Measurements from ENCODE around the gene EHMT1.

EHMT1 gene

DNA sequence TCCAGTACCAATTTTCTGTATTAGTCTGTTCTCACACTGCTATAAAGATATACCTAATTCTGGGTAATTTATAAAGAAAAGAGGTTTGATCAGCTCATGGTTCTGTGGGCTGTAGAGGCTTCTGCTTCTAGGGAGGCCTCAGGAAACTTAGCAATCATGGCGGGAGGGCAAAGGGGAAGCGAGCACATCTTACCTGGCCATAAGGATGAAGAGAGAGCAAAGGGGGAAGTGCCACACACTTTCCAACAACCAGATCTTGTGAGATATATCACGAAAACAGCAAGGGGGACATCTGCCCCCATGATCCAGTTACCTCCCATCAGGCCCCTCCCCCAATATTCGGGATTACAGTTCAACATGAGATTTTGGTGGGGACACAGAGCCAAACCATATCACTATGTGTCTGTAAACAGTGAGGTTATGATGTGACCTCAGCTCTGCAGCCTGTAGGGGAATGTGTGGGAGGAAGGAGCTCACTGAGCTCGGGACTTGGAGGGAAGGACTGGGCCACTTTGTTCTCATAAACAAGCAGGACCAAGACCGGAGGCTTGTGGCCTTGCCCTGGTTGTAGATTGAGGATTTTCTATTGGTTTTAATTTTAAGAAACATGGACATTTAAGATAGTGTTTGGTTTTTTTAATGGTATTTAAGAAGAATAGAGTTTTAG, 85.2 kb downstream of the EHMT1 start:
- Histone ChIP-seq H3K27ac (ENCODE audit: low read length) (no peak overlapping the region), H3F3A (ENCODE audit: insufficient read depth, low read length) (no peaks in the 10 kb centered on the region), H3K9ac (ENCODE audit: low read length) (no peak overlapping the region), H3K36me3 (replicated peaks; ENCODE audit: insufficient read depth, low read length) (no peaks in the 10 kb centered on the region), H2AFZ (ENCODE audit: low read length) (no peak overlapping the region), H4K20me1 (ENCODE audit: insufficient read depth, low read length) (peaks cover 8% of the 10 kb centered on the region; the same call in 1 of the 2 replicates), H3K9me3 (replicated peaks; ENCODE audit: insufficient read depth, low read length) (no peaks in the 10 kb centered on the region), H3K4me2 (ENCODE audit: low read depth, low read length) (no peak overlapping the region), H3K79me2 (ENCODE audit: low read length) (peaks cover 84% of the 10 kb centered on the region), H3K4me1 (ENCODE audit: low read length) (no peaks in the 10 kb centered on the region), H3K27me3 (replicated peaks; ENCODE audit: insufficient read depth, low read length) (no peaks in the 10 kb centered on the region), H3K4me3 (ENCODE audit: low read length) (no peak overlapping the region), H3K9me2 (replicated peaks; ENCODE audit: insufficient read depth, low read length) (no peaks in the 10 kb centered on the region)
- TF ChIP-seq, protein P1, sequence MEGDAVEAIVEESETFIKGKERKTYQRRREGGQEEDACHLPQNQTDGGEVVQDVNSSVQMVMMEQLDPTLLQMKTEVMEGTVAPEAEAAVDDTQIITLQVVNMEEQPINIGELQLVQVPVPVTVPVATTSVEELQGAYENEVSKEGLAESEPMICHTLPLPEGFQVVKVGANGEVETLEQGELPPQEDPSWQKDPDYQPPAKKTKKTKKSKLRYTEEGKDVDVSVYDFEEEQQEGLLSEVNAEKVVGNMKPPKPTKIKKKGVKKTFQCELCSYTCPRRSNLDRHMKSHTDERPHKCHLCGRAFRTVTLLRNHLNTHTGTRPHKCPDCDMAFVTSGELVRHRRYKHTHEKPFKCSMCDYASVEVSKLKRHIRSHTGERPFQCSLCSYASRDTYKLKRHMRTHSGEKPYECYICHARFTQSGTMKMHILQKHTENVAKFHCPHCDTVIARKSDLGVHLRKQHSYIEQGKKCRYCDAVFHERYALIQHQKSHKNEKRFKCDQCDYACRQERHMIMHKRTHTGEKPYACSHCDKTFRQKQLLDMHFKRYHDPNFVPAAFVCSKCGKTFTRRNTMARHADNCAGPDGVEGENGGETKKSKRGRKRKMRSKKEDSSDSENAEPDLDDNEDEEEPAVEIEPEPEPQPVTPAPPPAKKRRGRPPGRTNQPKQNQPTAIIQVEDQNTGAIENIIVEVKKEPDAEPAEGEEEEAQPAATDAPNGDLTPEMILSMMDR (IDR thresholded peaks at IDR 0.05; ENCODE audit: low read length): no peak
- TF ChIP-seq EZH2phosphoT487 (IDR thresholded peaks at IDR 0.05; ENCODE audit: low read length): no peak
- TF ChIP-seq EZH2 (optimal IDR thresholded peaks at IDR 0.05; ENCODE audit: low read depth, low read length): no peak
- DNase-seq: no peak

DNA sequence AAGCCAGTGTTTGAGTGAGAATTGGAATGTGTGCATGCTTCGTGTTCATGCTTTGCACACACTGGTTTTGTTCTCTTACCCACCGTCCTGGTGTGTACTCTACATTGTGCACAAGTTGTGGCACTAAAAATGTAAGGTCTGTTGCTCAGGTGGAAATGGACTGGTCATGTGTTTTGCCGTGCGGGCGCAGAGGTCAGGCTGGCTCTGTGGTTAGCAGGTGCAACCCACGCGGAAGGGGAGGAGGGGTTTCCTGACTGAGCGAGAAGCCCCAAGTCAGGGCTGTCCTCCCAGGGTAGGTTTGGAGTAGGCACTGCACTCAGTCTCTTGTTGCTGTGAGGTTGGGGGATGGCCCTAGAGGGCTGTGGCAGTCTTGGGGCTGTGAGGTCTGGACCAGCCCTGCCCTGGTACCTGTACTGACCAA, 86.6 kb downstream of the EHMT1 start:
- DNase-seq: no peak
- Histone ChIP-seq H3K79me2 (ENCODE audit: low read length) (peaks cover 84% of the 10 kb centered on the region), H3K9me3 (replicated peaks; ENCODE audit: insufficient read depth, low read length) (no peaks in the 10 kb centered on the region), H3K27me3 (replicated peaks; ENCODE audit: insufficient read depth, low read length) (no peaks in the 10 kb centered on the region), H4K20me1 (ENCODE audit: insufficient read depth, low read length) (peaks cover 8% of the 10 kb centered on the region; the same call in 1 of the 2 replicates), H3K4me2 (ENCODE audit: low read depth, low read length) (no peak overlapping the region), H3K9me2 (replicated peaks; ENCODE audit: insufficient read depth, low read length) (no peaks in the 10 kb centered on the region), H3F3A (ENCODE audit: insufficient read depth, low read length) (no peaks in the 10 kb centered on the region), H2AFZ (ENCODE audit: low read length) (no peak overlapping the region), H3K4me1 (ENCODE audit: low read length) (no peaks in the 10 kb centered on the region), H3K9ac (ENCODE audit: low read length) (no peak overlapping the region), H3K27ac (ENCODE audit: low read length) (no peak overlapping the region), H3K36me3 (replicated peaks; ENCODE audit: insufficient read depth, low read length) (no peaks in the 10 kb centered on the region), H3K4me3 (ENCODE audit: low read length) (no peak overlapping the region)
- TF ChIP-seq EZH2 (optimal IDR thresholded peaks at IDR 0.05; ENCODE audit: low read depth, low read length) (no peak), EZH2phosphoT487 (IDR thresholded peaks at IDR 0.05; ENCODE audit: low read length) (no peak)
- TF ChIP-seq, protein P1 (IDR thresholded peaks at IDR 0.05; ENCODE audit: low read length): no peak

DNA sequence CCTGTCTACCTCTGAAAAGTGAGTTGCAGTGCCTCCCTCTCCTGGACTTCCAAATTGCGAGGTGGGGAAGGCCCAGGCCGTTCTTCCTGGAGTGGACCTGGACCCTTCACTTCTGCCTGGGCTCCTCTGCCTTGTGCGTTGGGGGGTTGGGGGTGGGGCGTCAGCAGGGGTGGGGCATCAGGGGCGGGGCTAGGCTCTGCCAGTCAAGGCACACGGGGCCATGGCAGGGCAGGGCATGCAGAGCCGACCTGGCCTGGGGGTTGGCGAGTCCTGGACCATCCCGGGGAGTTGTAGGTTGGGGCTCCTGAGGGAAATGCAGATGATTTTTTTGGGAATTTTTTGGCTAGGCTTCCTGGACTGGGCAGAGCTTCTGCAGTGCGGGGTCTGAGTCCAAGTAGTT, 87.1 kb downstream of the EHMT1 start:
- peaks cover 79% of the 10 kb centered on the region for H3K79me2 ChIP-seq (ENCODE audit: low read length)
- no peak for TF ChIP-seq EZH2phosphoT487 (IDR thresholded peaks at IDR 0.05; ENCODE audit: low read length)
- TF ChIP-seq EZH2 (optimal IDR thresholded peaks at IDR 0.05; ENCODE audit: low read depth, low read length): no peak
- TF ChIP-seq, protein P1 (IDR thresholded peaks at IDR 0.05; ENCODE audit: low read length): no peak
- no peaks in the 10 kb centered on the region for H3K9me2 ChIP-seq (replicated peaks; ENCODE audit: insufficient read depth, low read length)
- no peak overlapping the region for H3K4me2 ChIP-seq (ENCODE audit: low read depth, low read length)
- H3K9ac ChIP-seq (ENCODE audit: low read length): no peak overlapping the region
- H3K4me1 ChIP-seq (ENCODE audit: low read length): no peaks in the 10 kb centered on the region
- H3F3A ChIP-seq (ENCODE audit: insufficient read depth, low read length): no peaks in the 10 kb centered on the region
- DNase-seq: no peak
- H3K4me3 ChIP-seq (ENCODE audit: low read length): no peak overlapping the region
- H3K36me3 ChIP-seq (replicated peaks; ENCODE audit: insufficient read depth, low read length): no peaks in the 10 kb centered on the region
- no peaks in the 10 kb centered on the region for H3K9me3 ChIP-seq (replicated peaks; ENCODE audit: insufficient read depth, low read length)
- H4K20me1 ChIP-seq (ENCODE audit: insufficient read depth, low read length): peaks cover 8% of the 10 kb centered on the region; the same call in 1 of the 2 replicates
- H3K27me3 ChIP-seq (replicated peaks; ENCODE audit: insufficient read depth, low read length): no peaks in the 10 kb centered on the region
- no peak overlapping the region for H3K27ac ChIP-seq (ENCODE audit: low read length)
- H2AFZ ChIP-seq (ENCODE audit: low read length): no peak overlapping the region

All from MM.1S (cell line).